NCI-H748 treated with DMSO at 0.1 percent for 48 hours (cell line): Measurements from ENCODE around the gene TTC22.

Experiments
- DNase-seq: peaks from one replicate; lab custom pipeline; 2025; lab: John Stamatoyannopoulos, UW

TTC22 gene

DNA sequence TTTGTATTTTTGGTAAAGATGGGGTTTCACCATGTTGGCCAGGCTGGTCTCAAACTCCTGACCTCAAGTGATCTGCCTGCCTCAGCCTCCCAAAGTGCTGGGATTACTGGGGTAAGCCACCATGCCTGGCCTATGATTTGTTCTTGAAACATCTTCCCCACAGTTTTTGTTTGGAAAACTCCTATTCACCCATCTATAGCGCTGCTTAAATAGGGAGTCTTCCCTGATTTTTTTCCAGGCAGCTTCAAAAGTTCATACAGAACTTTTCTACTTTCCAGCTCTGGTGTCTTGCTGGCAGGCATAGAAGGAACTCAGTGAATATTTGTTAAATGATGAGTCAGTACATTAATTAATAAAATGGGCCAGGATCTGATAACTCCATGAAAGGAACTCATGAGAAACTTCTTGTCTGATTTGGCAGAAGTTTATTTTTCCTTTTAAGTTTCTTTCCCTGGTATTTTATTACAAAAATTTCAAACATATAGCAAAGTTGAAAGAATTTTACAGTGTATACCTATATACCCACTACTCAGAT is 33.0 kb upstream of the TTC22 start:
- no peak for DNase-seq

DNA sequence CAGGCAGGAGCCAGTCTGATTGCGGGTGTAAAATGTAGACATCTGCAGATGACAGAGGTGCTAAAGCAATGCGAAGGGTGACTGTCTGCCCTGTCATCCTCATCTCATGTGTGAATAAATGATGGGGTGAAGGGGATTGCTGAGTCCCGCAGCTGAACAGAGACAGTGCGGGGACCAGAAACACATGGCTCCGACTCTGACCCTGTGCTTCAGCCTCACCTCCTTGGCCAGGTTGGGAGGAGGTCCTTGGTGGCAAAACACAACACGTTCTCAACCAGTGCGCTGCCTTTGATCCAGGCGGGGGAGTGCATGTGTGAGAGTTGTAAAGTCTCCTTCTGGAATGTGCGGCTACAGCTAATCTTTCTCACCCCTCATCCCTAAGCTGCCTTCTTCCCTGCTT is 32.0 kb upstream of the TTC22 start:
- DNase-seq, result no peak

DNA sequence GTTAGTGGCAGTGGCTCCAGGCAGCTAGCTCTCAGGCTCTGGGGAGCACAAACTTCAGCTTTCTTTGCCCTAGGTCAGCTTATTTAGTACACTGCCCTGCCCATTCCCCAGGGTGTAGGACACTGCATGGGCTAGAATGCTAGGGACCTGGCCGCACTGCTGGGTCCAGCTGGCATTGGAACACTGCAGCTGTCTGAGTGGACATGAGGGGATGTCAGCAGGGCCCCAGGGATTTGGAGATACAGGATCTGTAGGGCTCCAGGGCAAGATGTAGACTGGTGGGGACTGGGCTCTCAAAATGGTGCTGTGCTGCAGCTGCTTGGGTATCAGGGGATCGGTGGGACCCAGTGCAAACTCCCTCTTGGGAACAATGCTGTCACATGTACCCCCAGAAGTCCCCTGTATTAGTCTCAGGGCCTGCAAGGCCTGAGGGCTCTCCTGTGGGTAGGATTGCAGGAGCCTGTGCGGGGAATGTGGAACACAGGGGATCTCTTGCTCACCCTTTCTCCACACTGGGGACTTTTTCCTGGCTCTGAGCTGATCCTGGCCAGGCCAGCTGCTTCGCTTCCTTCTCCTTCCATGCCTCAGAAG is 25.2 kb upstream of the TTC22 start:
- no peak for DNase-seq

DNA sequence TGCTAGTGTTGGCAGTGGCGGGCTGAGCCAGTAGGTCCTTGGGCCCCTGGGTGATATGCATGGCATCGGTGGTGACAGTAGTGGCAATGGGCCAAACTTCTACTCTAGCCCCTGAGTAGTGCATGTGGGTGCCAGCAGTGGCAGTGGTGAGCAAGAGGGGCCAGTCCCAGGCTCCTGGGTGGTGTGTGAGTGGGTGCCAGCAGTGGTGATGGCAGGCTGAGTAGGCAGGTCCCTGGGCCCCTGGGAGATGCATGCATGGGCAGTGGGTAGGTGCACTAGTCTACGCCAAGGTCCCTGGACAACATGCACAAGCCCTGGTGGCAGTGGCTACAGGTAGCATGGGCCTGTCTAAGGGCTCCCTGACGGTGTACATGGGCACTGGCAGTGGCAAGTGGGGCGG is 24.6 kb upstream of the TTC22 start:
- no peak for DNase-seq

DNA sequence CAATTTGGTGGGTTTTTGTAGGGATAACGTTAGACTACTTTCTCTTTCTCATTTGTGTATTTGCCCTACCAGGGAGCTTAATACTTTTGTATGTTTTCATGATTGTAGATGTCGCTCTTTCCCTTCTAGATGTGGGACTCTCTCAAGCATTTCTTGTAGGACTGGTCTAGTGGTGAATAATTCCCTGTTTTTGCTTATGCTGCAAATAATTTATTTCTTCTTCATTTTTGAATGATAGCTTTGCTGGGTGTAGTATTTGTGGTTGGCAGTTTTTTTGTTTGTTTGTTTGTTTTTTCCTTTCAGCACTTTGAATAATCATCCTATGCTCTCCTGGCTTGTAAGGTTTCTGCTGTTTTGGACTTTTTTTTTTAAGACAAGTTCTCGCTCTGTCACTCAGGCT is 22.5 kb upstream of the TTC22 start:
- no peak for DNase-seq

DNA sequence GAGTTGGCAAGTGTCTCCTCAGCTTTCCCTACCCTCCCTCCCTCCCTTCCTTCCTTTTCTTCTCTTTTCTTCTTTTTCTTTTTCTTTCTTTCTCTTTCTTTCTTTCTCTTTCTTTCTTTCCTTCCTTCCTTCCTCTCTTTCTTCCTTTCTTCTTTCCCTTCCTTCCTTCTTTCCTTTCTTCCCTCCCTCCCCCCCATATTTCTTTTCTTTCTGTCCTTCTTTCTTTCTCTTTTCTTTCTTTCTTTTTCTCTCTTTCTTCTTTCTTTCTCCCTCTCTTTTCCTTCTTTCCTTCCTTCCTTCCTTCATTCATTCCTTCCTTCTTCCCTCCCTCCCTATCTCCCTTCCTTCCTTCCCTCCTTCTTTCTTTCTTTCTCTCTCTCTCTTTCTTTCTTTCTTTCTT is 18.6 kb upstream of the TTC22 start:
- no peak for DNase-seq

DNA sequence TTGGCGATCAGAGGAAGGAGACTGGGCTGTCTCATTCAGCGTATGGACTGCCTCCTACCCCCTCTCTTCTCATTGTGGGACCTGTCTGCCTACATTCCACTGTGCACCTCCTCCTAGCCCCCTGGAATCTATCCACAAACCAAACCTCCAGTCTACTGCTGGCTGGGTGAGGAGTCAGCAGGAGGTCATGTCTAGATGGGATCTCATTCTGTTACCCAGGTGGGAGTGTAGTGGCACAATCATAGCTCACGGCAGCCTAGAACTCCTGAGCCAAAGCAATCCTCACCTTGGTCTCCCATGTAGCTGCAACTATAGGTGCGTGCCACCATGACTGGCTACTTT is 18.0 kb upstream of the TTC22 start:
- no peak for DNase-seq

DNA sequence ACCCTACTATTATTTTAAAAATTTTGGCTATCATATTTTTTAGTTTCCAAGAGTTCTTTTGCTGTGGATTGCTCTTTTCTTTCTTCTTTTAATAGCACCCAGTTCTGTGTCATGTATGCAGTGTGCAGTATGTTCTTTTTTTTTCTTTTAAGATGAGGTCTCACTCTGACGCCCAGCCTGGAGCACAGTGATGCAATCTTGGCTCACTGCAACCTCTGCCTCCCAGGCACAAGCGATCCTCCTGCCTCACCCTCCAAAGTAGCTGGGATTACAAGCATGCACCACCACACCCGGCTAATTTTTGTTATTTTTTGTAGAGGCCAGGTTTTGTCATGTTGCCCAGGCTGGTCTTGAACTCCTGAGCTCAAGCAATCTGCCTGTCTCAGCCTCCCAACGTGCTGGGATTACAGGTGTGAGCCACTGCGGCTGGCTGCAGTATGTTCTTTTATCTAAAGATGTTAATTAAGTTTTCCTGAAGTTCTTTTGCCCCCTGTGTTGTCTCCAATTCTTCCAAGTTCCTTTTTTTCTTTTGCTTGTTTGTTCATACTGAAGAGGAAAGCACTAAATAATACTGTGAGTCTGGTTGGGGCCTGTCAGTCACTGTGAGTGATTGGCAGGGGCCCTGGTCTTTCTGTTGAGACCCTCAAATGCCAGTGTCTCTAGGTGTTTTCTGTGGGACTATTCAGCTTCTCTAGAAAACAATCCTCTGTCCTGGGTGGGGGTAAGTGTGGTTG is 17.5 kb upstream of the TTC22 start:
- no peak for DNase-seq

DNA sequence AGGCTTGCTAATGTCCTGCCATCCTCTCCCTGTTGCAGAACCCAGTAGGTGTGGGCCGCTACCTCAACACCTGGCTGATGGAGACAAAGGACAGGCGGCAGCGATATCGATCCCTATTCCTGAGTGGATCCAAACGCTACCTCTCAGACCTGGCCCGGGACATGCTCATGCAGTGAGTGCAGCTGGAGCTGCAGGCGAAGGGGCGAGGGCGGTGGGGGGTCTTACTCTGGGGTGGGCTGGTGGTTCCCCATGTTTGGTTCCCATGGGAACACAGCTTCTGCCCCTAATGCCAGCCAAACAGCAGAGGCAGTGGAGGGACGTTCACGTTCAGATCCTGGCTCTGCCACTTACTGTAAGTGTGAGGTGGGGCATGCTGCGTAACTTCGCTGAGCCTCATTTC is 15.8 kb upstream of the TTC22 start:
- DNase-seq, result no peak

DNA sequence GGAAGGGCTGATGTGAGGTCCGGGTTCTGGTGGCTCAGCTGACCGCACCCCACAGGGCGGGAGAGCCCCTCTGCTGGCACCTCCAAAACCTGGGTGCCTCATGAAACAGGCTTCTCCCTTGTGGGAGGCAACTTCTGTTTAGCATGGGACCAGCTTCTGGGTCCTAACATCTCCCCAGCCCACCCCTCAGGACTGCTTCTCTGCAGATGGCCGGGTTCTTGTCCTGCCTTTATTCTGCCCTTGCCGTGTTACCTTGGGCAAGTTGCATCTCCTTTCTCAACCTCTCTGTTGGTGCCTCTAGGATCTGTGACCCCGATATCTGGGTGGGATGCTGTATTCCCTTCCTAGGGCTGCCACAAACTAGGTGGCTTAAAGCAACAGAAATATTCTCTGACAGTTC is 15.0 kb upstream of the TTC22 start:
- no peak for DNase-seq

DNA sequence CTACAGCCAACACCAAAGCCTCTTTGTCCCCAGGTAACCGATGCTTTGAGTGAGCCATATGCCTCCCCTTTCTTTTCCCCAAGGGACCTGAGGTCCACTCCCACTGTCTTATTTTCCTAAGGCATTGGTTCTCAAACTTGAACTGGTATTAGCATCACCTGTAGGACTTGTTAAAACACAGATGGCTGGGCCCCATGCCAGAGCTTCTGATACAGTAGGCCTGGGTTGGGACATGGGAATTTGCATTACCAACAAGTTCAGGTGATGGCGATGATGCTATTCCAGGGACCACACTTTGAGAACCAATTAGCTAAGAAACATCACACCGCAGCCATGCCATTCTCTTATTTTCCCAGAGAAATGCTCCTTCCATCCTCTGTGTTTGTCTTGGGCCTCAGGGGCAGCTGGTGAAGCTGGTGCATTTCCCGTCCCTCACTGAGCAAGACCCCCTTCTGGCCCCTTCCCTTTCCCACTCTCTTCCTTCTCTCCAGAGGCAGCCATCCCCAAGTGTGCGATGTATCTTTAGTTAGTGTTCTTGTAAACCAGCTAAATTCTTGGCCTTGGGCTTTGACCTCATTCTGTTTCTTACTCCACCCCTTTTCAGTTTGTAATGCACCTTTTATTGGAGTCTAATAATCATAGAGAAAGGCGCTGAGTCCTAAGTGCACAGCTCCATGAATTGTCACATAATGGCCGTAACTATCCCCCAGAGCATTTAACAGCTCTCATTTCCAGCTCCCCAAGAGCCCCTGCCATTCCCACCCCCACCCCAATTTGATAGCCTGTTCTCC is 14.2 kb upstream of the TTC22 start:
- no peak for DNase-seq

DNA sequence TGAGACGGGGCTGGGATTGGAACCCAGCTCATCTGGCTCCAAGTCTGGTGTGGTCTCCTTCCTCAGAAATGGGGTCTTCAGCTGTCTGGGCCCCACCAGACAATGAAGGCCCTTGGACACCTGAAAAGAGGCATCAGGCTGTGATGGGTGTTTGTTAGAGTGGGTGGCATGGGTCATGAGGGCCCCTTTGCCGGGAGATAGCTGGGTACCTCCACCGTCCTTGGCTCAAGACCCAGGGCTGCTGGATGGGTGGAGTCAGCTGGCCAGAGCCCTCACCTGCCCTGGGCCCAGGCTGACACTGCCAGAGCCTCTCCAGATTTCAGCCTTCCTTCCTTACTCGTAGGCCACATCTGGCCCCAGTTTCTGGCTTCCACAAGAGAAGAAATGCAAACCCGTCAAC is 13.4 kb upstream of the TTC22 start:
- no peak for DNase-seq

DNA sequence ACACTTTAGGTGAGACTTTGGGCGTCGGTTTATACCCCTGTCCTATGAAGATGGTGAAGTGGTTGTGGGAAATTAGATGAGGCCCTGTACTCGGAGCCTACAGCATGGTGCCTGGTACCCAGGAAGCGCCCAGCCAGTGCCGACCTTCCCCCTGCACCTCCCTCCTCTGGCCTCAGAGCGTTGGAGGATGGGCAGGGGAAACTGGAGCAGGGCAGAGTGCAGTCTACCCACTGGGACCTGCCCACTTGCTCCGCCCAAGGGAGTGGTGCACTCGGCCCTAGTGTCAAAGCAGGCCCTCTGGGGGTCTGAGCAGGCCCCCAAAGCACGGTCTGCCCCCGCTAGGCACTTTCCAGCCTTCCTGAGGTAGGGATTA is 13.0 kb upstream of the TTC22 start:
- DNase-seq, result no peak

DNA sequence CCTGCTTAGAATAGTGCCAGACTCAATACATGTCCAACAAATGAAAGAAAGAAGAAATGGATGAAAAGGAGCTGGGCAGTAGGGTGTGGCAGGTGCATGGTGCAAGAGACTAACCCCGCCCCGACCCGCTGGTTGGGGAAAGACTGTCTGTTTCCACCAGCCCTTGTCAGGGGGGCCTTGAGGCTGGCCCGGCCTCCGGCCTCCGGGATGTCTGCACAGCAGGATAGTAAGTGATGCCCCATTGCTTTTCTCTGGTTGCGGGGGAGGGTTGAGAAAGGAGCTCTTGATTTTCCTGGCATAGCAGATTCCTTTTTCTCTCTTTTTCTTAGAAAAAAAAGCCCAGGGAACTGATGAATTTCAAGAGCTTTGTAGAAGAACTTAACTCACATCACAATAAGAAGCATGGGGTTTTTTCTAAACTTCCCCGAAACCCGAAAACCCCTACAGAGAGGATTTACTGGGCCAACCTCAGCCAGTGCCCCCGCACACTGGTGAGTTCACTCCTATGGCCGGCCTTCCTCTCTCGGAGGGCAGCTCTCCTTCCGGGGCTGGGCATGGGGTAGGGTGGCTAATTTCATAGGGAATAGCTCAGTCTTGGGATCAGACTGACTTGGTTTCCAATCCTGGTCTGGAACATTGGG is 12.5 kb upstream of the TTC22 start:
- DNase-seq, result no peak

DNA sequence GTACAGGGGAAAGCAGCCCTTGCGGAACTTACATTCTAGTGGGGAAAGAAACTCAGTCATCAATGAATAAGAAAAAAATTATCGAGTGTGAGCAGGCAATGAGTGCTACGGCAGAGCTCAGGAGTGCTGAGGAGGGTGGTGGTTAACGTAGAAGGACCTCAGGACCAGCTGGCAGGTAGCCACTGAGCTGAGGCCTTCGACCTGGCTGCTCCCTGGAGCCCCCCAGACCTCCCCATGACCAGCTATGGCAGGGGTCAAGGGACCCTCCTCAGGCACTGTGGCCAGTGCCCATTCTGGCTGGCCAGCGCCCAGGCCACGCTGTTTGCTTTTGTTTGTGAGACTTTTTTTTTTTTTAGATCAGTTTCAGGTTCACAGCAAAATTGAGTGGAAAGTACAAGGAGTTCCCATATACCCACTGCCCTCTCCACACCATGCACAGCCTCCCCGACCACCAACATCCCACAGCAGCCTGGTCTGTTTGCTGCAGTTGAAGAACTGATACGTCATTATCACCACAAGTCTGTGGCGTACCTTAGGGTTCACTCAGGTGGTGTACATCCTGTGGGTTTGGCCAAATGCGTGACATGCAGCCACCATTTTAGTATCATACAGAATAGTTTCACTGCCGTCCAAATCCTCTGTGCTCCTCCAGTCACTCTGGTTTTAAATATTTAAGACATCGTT is 11.8 kb upstream of the TTC22 start:
- DNase-seq, result no peak

DNA sequence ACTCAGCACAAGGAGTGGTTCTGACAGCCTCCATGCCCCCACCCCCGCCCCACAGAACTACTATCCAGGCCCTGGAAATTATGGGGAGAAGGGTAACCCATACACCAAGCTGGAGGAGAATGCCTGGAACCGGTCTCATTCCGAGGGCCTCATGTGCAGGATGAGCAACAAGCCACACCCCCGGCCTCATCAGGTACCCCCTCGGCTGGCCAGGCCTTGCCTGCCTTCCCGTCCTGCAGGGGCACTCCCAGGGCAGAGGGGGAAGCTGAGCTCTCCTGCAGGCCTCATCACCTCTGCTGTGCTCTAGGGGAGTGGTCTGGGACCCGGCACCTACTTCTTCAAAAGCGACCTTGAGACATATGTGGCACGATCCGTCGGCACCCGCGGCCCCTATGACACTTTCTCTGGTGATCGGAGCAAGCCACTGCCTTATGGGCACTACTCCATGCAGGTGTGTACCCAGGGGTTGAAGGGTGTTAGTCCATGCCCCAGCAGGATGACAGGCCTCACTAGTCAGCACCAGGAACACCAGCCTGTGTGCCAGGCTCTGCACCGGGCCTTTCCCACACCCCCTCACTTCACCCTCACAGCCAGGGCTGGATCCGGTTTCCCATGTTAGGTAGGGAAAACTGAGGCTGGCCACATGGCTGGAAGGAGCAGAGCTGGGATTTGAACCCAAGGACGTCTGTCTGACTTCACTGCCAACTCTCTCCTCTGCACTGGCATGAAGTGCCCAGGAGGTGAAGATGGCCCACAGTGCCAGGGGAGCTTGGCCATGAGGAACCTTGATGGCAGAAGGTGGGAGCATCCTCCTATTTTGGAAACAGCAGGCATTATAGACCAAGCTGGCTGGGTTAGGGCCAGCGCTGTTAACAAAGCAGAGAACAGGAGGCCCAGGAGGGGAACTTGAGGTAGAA is 10.9 kb upstream of the TTC22 start:
- DNase-seq, result no peak

DNA sequence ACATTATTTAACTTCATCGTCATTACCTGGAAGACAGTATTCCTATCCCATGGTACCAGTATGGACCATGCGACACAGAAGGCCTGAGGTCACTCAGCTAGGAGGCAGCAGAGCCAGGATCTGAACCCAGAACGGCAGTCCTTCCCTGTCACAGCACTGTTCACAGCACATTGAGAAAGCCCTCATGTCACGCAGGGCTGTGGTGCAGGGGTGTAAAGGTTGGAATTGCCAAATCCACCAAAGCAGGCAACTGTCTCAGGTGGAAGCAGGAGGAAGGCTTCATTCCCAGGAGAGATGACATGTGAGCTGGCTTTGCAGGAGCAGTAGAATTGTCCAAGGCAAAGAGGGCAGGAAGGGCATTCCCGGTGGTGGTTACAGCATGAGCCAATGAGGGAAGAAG is 9.9 kb upstream of the TTC22 start:
- DNase-seq, result no peak

DNA sequence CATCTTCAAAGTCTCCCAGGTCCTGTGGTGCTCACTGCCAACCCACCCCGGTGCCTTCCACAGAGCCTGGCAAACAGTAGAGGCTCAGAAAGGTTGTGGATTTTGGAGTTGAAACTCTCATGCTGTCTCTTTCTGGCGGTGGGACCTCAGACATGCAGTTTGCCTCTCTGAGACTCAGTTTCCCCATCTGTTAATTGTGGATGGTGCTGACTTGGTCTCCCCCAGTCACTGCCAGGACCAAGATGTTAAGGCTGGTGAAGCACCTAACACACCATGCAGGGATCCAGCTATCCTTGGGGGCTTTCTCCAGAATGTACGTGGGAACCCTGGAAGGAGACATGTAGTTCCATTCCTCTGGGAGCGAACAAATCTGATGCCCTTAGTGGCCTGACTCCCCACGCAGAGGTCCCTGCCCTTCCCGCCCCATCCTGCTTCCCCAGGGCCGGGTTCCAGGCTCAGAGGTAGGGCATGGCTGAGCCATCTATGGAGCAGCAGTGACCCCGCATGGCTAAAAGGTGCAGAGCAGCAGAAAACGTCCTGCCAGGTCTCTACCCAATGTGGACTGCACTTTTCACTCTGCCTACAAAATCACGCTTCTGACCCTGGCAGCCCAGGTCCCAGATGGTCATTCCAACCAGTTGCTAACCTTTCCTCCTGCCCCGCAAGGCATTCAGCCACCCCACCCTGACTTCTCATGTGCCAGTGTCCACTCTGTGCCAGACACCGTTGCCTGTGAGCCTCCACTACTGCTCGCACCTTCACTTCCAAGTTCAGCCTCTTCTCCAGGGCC is 9.2 kb upstream of the TTC22 start:
- DNase-seq, result no peak

DNA sequence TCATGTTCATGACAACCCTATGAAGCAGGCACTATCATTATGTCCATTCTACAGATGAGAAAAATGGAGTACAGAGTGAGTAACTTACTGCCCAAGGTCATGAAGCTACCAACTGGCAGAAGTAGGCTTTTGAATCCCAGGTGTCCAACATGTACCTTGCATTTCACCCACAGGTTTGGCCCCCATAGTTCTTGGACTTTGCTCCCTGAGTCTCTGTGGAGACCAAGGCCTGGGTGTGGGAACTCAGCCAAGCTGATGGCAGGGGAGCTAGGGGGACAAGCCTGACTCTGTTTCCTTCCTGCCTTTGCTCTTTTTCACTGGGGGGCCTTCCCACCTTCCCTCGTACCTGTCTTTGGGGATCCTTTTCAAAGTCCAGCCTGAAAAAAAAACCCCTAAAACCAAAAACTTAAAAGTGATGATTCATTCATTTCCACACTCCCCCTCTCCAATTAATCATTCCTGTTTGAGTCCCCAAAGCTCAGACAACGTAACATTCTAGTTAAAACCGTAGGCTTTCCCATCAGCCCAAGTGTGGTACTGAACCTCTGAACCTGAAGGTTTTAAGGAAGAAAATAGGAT is 8.5 kb upstream of the TTC22 start:
- no peak for DNase-seq
